ENCODE data around the gene TFF1. TPM values are rescaled to one million over a fixed set of nuclear protein-coding genes. Genes with fewer than 3 reads are reported as not detected.

TFF1 gene
- total RNA-seq, 2 experiments from 2014 or later: not detected

- H3K4me1 ChIP-seq (ENCODE audit: insufficient read depth, low read length, poor library complexity, severe bottlenecking): no peaks in the 10 kb centered on the region
- DNase-seq (ENCODE audit: low spot score): no peak
- H3K4me3 ChIP-seq (ENCODE audit: low read depth, low read length, poor library complexity, severe bottlenecking): no peak overlapping the region
- ChIA-PET POLR2A (no interaction called here), CTCF (ENCODE audit: unreplicated experiment) (no interaction called here)
- no peak overlapping the region for H2AFZ ChIP-seq (ENCODE audit: low read length)
- no peaks in the 10 kb centered on the region for H3K9me3 ChIP-seq (ENCODE audit: low read length)
- intact Hi-C loops (cut with micrococcal nuclease; ENCODE audit: unreplicated experiment): no loop called here
- no peaks in the 10 kb centered on the region for H4K20me1 ChIP-seq (ENCODE audit: insufficient read depth, low read length)
- no peak for TF ChIP-seq EZH2phosphoT487 (IDR thresholded peaks at IDR 0.05; ENCODE audit: borderline replicate concordance, low read depth, low read length)
- no peak for TF ChIP-seq CTCF (conservative IDR thresholded peaks at IDR 0.05; ENCODE audit: low read length)
- no peak overlapping the region for H3K27ac ChIP-seq (ENCODE audit: low read depth, low read length, poor library complexity, severe bottlenecking)
- H3K4me2 ChIP-seq (ENCODE audit: low read length): no peak overlapping the region
- no peaks in the 10 kb centered on the region for H3K36me3 ChIP-seq (ENCODE audit: insufficient read depth, low read length)
- no peaks in the 10 kb centered on the region for H3K79me2 ChIP-seq (ENCODE audit: insufficient read depth, low read depth, low read length)
- H3K9me2 ChIP-seq (ENCODE audit: insufficient read depth, low read length): no peaks in the 10 kb centered on the region
- no TSS peak for BruUV-seq (replicated peaks)
Measured at GRCh38 chr21:42347601-42348327, 18.6 kb downstream of the TFF1 start.

- BruUV-seq (replicated peaks): no TSS peak
- no peak overlapping the region for H3K4me3 ChIP-seq (ENCODE audit: low read depth, low read length, poor library complexity, severe bottlenecking)
- no peaks in the 10 kb centered on the region for H3K36me3 ChIP-seq (ENCODE audit: insufficient read depth, low read length)
- no peak overlapping the region for H3K4me2 ChIP-seq (ENCODE audit: low read length)
- no peak for DNase-seq (ENCODE audit: low spot score)
- H3K27ac ChIP-seq (ENCODE audit: low read depth, low read length, poor library complexity, severe bottlenecking): no peak overlapping the region
- H2AFZ ChIP-seq (ENCODE audit: low read length): no peak overlapping the region
- H3K9me2 ChIP-seq (ENCODE audit: insufficient read depth, low read length): no peaks in the 10 kb centered on the region
- TF ChIP-seq CTCF (conservative IDR thresholded peaks at IDR 0.05; ENCODE audit: low read length) (no peak), EZH2phosphoT487 (IDR thresholded peaks at IDR 0.05; ENCODE audit: borderline replicate concordance, low read depth, low read length) (no peak)
- POLR2A ChIA-PET: no interaction called here
- intact Hi-C loops (cut with micrococcal nuclease; ENCODE audit: unreplicated experiment): no loop called here
- no peaks in the 10 kb centered on the region for H3K4me1 ChIP-seq (ENCODE audit: insufficient read depth, low read length, poor library complexity, severe bottlenecking)
- no peaks in the 10 kb centered on the region for H3K79me2 ChIP-seq (ENCODE audit: insufficient read depth, low read depth, low read length)
- CTCF ChIA-PET (ENCODE audit: unreplicated experiment): no interaction called here
- no peaks in the 10 kb centered on the region for H4K20me1 ChIP-seq (ENCODE audit: insufficient read depth, low read length)
- H3K9me3 ChIP-seq (ENCODE audit: low read length): no peaks in the 10 kb centered on the region
Measured at GRCh38 chr21:42346866-42347600, 19.3 kb downstream of the TFF1 start.

GRCh38 chr21:42346441-42346840 is 19.9 kb downstream of the TFF1 start:
- Histone ChIP-seq H3K27ac (ENCODE audit: low read depth, low read length, poor library complexity, severe bottlenecking) (no peak overlapping the region), H3K9me3 (ENCODE audit: low read length) (no peaks in the 10 kb centered on the region), H3K4me2 (ENCODE audit: low read length) (no peak overlapping the region), H4K20me1 (ENCODE audit: insufficient read depth, low read length) (no peaks in the 10 kb centered on the region), H3K4me3 (ENCODE audit: low read depth, low read length, poor library complexity, severe bottlenecking) (no peak overlapping the region), H3K79me2 (ENCODE audit: insufficient read depth, low read depth, low read length) (no peaks in the 10 kb centered on the region), H3K36me3 (ENCODE audit: insufficient read depth, low read length) (no peaks in the 10 kb centered on the region), H3K4me1 (ENCODE audit: insufficient read depth, low read length, poor library complexity, severe bottlenecking) (no peaks in the 10 kb centered on the region), H2AFZ (ENCODE audit: low read length) (no peak overlapping the region), H3K9me2 (ENCODE audit: insufficient read depth, low read length) (no peaks in the 10 kb centered on the region)
- TF ChIP-seq CTCF (conservative IDR thresholded peaks at IDR 0.05; ENCODE audit: low read length) (no peak), EZH2phosphoT487 (IDR thresholded peaks at IDR 0.05; ENCODE audit: borderline replicate concordance, low read depth, low read length) (no peak)
- CTCF ChIA-PET (ENCODE audit: unreplicated experiment): no interaction called here
- BruUV-seq (replicated peaks): no TSS peak
- intact Hi-C loops (cut with micrococcal nuclease; ENCODE audit: unreplicated experiment): no loop called here
- no peak for DNase-seq (ENCODE audit: low spot score)
- POLR2A ChIA-PET: no interaction called here
